Measurements from ENCODE around the gene UBE2Q1. TPM values are rescaled to one million over a fixed set of nuclear protein-coding genes. Genes with fewer than 3 reads are reported as not detected.

The UBE2Q1 gene
- total RNA-seq, 1 experiment from 2014 or later = 62.7 TPM

DNA sequence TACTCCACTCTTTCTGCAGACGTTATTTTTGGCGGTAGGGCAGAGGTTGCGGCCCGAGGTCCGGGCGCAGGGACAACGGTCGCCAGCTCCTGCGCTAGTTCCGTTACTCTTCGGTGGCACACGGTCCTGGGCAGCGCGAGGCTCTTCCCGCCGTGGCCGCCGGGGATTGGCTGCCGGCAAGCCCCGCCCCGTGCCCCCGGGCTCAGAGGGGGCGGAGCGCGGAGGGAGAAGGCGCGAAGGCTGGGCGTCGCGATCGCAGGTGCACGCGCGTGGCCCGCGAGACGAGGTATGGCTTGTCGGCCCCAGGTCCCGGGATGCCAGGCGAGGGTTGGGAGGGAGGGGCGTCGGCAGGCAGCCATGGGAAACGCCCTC lies 55.7 kb downstream of the UBE2Q1 start (continued):
- TF ChIP-seq ATF2 (CRISPR knock-in tag; IDR thresholded peaks at IDR 0.05; ENCODE audit: borderline replicate concordance, low read depth) = peak; percentile 42; the same call in 1 of the 2 replicates
- TF ChIP-seq SMAD3 (CRISPR knock-in tag; IDR thresholded peaks at IDR 0.05; ENCODE audit: borderline replicate concordance) = peak; percentile 96
- TF ChIP-seq, protein P1, sequence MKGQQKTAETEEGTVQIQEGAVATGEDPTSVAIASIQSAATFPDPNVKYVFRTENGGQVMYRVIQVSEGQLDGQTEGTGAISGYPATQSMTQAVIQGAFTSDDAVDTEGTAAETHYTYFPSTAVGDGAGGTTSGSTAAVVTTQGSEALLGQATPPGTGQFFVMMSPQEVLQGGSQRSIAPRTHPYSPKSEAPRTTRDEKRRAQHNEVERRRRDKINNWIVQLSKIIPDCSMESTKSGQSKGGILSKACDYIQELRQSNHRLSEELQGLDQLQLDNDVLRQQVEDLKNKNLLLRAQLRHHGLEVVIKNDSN (CRISPR knock-in tag; IDR thresholded peaks at IDR 0.05) = peak; percentile 87
- TF ChIP-seq, protein P2, sequence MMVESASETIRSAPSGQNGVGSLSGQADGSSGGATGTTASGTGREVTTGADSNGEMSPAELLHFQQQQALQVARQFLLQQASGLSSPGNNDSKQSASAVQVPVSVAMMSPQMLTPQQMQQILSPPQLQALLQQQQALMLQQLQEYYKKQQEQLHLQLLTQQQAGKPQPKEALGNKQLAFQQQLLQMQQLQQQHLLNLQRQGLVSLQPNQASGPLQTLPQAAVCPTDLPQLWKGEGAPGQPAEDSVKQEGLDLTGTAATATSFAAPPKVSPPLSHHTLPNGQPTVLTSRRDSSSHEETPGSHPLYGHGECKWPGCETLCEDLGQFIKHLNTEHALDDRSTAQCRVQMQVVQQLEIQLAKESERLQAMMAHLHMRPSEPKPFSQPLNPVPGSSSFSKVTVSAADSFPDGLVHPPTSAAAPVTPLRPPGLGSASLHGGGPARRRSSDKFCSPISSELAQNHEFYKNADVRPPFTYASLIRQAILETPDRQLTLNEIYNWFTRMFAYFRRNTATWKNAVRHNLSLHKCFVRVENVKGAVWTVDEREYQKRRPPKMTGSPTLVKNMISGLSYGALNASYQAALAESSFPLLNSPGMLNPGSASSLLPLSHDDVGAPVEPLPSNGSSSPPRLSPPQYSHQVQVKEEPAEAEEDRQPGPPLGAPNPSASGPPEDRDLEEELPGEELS (CRISPR knock-in tag; IDR thresholded peaks at IDR 0.05) = peak; percentile 94; the same call in 1 of the 2 replicates
- no peak for TF ChIP-seq HMGA2 (CRISPR knock-in tag; IDR thresholded peaks at IDR 0.05)
- no peak for TF ChIP-seq STAT6 (CRISPR knock-in tag; conservative IDR thresholded peaks at IDR 0.05; ENCODE audit: low read depth)
- TF ChIP-seq JUN (CRISPR knock-in tag; IDR thresholded peaks at IDR 0.05) = no peak; the same call in none of the 2 replicates
- TF ChIP-seq KAT7 (CRISPR knock-in tag; IDR thresholded peaks at IDR 0.05; ENCODE audit: borderline replicate concordance) = peak; percentile 47; the same call in 1 of the 2 replicates
- TF ChIP-seq CBFB (CRISPR knock-in tag; IDR thresholded peaks at IDR 0.05; ENCODE audit: low read depth) = no peak
- TF ChIP-seq ZNF317 (CRISPR knock-in tag; IDR thresholded peaks at IDR 0.05; ENCODE audit: borderline replicate concordance, low read depth) = peak; percentile 56; the same call in 1 of the 2 replicates
- TF ChIP-seq ZMAT4 (CRISPR knock-in tag; IDR thresholded peaks at IDR 0.05) = no peak
- TF ChIP-seq NR1H2 (CRISPR knock-in tag; IDR thresholded peaks at IDR 0.05) = peak; percentile 51; the same call in 1 of the 2 replicates
- TF ChIP-seq ESRRA (CRISPR knock-in tag; IDR thresholded peaks at IDR 0.05; ENCODE audit: borderline replicate concordance) = peak; percentile 36
- TF ChIP-seq, protein P3, sequence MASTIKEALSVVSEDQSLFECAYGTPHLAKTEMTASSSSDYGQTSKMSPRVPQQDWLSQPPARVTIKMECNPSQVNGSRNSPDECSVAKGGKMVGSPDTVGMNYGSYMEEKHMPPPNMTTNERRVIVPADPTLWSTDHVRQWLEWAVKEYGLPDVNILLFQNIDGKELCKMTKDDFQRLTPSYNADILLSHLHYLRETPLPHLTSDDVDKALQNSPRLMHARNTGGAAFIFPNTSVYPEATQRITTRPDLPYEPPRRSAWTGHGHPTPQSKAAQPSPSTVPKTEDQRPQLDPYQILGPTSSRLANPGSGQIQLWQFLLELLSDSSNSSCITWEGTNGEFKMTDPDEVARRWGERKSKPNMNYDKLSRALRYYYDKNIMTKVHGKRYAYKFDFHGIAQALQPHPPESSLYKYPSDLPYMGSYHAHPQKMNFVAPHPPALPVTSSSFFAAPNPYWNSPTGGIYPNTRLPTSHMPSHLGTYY (CRISPR knock-in tag; IDR thresholded peaks at IDR 0.05) = no peak
- peak; percentile 82 for TF ChIP-seq TEAD4 (CRISPR knock-in tag; IDR thresholded peaks at IDR 0.05)
- no peak for TF ChIP-seq FOXJ3 (CRISPR knock-in tag; IDR thresholded peaks at IDR 0.05; ENCODE audit: borderline replicate concordance)
- peak; percentile 95 for TF ChIP-seq E2F5 (CRISPR knock-in tag; IDR thresholded peaks at IDR 0.05)
- no peak for TF ChIP-seq NFATC4 (CRISPR knock-in tag; IDR thresholded peaks at IDR 0.05)
- no peak for TF ChIP-seq MXD4 (CRISPR knock-in tag; IDR thresholded peaks at IDR 0.05; ENCODE audit: borderline replicate concordance)
- peak; percentile 69 for TF ChIP-seq NFYB (CRISPR knock-in tag; conservative IDR thresholded peaks at IDR 0.05; ENCODE audit: low read depth)
- TF ChIP-seq RELA (CRISPR knock-in tag; IDR thresholded peaks at IDR 0.05; ENCODE audit: borderline replicate concordance) = peak; percentile 85; the same call in 1 of the 2 replicates
- TF ChIP-seq, protein P4, sequence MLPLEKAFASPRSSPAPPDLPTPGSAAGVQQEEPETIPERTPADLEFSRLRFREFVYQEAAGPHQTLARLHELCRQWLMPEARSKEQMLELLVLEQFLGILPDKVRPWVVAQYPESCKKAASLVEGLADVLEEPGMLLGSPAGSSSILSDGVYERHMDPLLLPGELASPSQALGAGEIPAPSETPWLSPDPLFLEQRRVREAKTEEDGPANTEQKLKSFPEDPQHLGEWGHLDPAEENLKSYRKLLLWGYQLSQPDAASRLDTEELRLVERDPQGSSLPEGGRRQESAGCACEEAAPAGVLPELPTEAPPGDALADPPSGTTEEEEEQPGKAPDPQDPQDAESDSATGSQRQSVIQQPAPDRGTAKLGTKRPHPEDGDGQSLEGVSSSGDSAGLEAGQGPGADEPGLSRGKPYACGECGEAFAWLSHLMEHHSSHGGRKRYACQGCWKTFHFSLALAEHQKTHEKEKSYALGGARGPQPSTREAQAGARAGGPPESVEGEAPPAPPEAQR (CRISPR knock-in tag; IDR thresholded peaks at IDR 0.05) = no peak
- TF ChIP-seq, protein P5, sequence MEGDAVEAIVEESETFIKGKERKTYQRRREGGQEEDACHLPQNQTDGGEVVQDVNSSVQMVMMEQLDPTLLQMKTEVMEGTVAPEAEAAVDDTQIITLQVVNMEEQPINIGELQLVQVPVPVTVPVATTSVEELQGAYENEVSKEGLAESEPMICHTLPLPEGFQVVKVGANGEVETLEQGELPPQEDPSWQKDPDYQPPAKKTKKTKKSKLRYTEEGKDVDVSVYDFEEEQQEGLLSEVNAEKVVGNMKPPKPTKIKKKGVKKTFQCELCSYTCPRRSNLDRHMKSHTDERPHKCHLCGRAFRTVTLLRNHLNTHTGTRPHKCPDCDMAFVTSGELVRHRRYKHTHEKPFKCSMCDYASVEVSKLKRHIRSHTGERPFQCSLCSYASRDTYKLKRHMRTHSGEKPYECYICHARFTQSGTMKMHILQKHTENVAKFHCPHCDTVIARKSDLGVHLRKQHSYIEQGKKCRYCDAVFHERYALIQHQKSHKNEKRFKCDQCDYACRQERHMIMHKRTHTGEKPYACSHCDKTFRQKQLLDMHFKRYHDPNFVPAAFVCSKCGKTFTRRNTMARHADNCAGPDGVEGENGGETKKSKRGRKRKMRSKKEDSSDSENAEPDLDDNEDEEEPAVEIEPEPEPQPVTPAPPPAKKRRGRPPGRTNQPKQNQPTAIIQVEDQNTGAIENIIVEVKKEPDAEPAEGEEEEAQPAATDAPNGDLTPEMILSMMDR (IDR thresholded peaks at IDR 0.05) = no peak
- TF ChIP-seq E2F1 (CRISPR knock-in tag; IDR thresholded peaks at IDR 0.05) = peak; percentile 88; the same call in 1 of the 2 replicates
- TF ChIP-seq SOX15 (CRISPR knock-in tag; IDR thresholded peaks at IDR 0.05) = no peak

All from WTC11 (cell line).